GM12891 (cell line): ENCODE results near the gene MOB3A.

Source experiments
- POLR2A ChIP-seq: IDR thresholded peaks from 2 replicates; pipeline ENCODE4 v1.6.1; 2011; ENCODE audit warnings: low read depth, low read length, control low read depth
- POLR2AphosphoS5 ChIP-seq: IDR thresholded peaks from 2 replicates; pipeline ENCODE4 v1.6.1; 2011; ENCODE audit warnings: low read depth, low read length, control low read depth
- POU2F2 ChIP-seq: IDR thresholded peaks from 2 replicates; pipeline ENCODE4 v1.6.1; 2011; ENCODE audit warnings: low read depth, mild to moderate bottlenecking, control low read depth, low read length, moderate library complexity

DNA sequence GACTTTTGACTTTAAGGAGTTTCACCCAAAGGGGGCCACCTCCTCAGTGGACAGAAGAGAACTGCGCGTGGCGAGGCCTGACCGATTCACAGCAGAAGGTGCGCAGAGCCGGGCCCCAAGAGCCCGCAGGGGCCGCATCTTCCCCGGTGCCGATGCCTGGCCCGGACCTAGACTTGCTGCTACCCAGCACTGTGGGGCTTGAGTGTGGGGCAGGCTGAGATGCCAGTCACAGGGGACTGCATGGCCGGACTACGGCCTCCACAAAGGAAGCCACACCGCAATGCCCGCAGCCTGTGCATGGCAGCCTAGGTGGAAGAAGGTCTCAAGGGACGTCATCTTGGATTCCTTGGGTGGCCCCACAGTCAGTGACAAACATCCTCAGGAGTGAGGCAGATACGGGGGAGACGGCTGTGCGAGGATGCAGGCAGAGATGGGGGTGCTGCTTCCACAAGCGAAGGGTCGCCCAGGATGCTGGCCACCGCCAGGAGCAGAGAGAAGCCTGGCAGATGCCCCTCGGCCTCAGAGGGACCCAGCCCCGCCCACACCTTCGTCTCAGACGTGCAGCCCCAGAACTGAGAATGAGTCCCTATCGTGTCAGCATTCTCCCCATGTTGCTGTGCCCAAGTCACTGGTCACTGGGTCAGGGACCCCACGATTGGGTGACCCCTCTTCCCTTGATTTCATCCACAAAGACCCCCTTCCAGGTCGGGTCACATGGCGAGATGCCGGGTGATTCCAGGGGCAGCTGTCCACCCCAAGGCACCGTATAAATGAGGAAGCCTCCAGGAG is 16.9 kb downstream of the MOB3A start:
- TF ChIP-seq POLR2AphosphoS5 (no peak; the same call in 1 of the 2 replicates), POLR2A (no peak), POU2F2 (no peak)
